Gastroesophageal sphincter (tissue), 4 donors: ENCODE results near the gene WDR86. TPM values are rescaled to one million over a fixed set of nuclear protein-coding genes. Genes with fewer than 3 reads are reported as not detected.
A peak's percentile ranks its signal among the peaks of the same experiment; 100 is the strongest.

Experiments used
- ATAC-seq: fragments of 150-250 bp; one replicate; pipeline ENCODE4 v1.9.1; 2016; ENCODE audit warnings: mild to moderate bottlenecking, moderate library complexity
- H3K27ac ChIP-seq, 4 donors: fragments of 200-600 bp; sonication (generic) in 3 of 4; 1 replicate in 3 of 4; 2 replicates in 1 of 4; pipeline ENCODE4 v1.5.1; 2016 to 2019
- H3K27me3 ChIP-seq: fragments of 200-600 bp; sonication (generic); one replicate; pipeline ENCODE4 v1.5.1; 2019
- H3K36me3 ChIP-seq, 2 donors: fragments of 200-600 bp; sonication (generic); one replicate each; pipeline ENCODE4 v1.5.1; 2019; ENCODE audit warnings: control low read depth in 1 of 2
- H3K4me1 ChIP-seq, 3 donors: fragments of 200-600 bp; sonication (generic); 1 replicate in 2 of 3; 2 replicates in 1 of 3; pipeline ENCODE4 v1.5.1; 2016 to 2019; ENCODE audit warnings: control low read depth in 2 of 3
- H3K4me3 ChIP-seq, 2 donors: fragments of 200-600 bp; sonication (generic); one replicate each; pipeline ENCODE4 v1.5.1; 2019; ENCODE audit warnings: mild to moderate bottlenecking in 1 of 2, moderate library complexity in 1 of 2
- H3K9me3 ChIP-seq, 3 donors: fragments of 200-600 bp; sonication (generic); one replicate each; pipeline ENCODE4 v1.5.1; 2017 to 2019; ENCODE audit warnings: control low read depth in 2 of 3
- EP300 ChIP-seq: sonication (generic); formaldehyde crosslinking; IDR thresholded peaks from one replicate; pipeline ENCODE4 v1.6.1; 2017; ENCODE audit warnings: antibody characterized with exemption, mild to moderate bottlenecking
- POLR2A ChIP-seq, 2 donors: fragments of 450-650 bp; IDR thresholded peaks; one replicate each; pipeline ENCODE4 v1.6.1; 2017; ENCODE audit warnings: antibody characterized with exemption in 2 of 2, mild to moderate bottlenecking in 2 of 2, moderate library complexity in 1 of 2
- POLR2AphosphoS5 ChIP-seq: sonication (generic); formaldehyde crosslinking; IDR thresholded peaks from one replicate; pipeline ENCODE4 v1.6.1; 2017; ENCODE audit warnings: antibody characterized with exemption
- WGBS, 2 donors: methylation state at CpG; one replicate each; pipeline ENCODE4 v1.1.5; 2018; ENCODE audit warnings: low coverage in 1 of 2; 5-methylcytosine and 5-hydroxymethylcytosine counted together
- total RNA-seq, 4 donors: library from RNA; depleted of rRNA; stranded (reverse); fragments of >200 nt; gene quantifications; one replicate each; pipeline ENCODE4 v1.1.0, GENCODE V29; 2016
- TF ChIP-seq, protein P1 (sequence below), 4 experiments: fragments of 200-600 bp in 2 of 4; fragments of 450-650 bp in 2 of 4; sonication (generic) in 1 of 4; IDR thresholded peaks; one replicate each; pipeline ENCODE4 v1.5.1; 2017 to 2019; ENCODE audit warnings: antibody characterized with exemption in 4 of 4, mild to moderate bottlenecking in 2 of 4, moderate library complexity in 2 of 4

The WDR86 gene
- total RNA-seq, 4 donors from 2014 or later: 2.6 to 8.2 (median 5.9) TPM

DNA sequence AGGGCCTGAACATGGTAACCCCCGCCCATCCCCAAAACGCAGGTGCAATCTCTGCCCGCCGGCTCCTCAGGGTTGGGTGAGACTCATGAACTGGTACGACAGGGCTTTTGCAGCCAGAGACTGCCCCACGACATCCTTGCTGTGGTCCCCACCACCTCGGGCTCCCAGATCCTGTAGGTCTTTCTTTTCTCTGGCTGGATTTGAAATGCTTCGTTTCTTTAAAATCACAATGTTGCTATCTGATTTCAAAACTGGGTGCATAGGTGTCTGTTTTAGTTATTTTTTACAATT, 21.9 kb downstream of the WDR86 start:
- Histone ChIP-seq H3K27me3 (peaks cover 32% of the 10 kb centered on the region), H3K36me3 (no peaks in the 10 kb centered on the region), H3K27ac (no peak overlapping the region), H3K4me1 (no peaks in the 10 kb centered on the region), H3K4me3 (no peak overlapping the region), H3K9me3 (no peaks in the 10 kb centered on the region)
- no peak for ATAC-seq
- TF ChIP-seq, protein P1, sequence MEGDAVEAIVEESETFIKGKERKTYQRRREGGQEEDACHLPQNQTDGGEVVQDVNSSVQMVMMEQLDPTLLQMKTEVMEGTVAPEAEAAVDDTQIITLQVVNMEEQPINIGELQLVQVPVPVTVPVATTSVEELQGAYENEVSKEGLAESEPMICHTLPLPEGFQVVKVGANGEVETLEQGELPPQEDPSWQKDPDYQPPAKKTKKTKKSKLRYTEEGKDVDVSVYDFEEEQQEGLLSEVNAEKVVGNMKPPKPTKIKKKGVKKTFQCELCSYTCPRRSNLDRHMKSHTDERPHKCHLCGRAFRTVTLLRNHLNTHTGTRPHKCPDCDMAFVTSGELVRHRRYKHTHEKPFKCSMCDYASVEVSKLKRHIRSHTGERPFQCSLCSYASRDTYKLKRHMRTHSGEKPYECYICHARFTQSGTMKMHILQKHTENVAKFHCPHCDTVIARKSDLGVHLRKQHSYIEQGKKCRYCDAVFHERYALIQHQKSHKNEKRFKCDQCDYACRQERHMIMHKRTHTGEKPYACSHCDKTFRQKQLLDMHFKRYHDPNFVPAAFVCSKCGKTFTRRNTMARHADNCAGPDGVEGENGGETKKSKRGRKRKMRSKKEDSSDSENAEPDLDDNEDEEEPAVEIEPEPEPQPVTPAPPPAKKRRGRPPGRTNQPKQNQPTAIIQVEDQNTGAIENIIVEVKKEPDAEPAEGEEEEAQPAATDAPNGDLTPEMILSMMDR (IDR thresholded peaks at IDR 0.05): no peak
- TF ChIP-seq EP300: no peak
- no peak for TF ChIP-seq POLR2A (IDR thresholded peaks at IDR 0.05)
- no peak for TF ChIP-seq POLR2AphosphoS5
- WGBS, 2 donors: 92 to 100% methylated on average over 1 to 3 of the region's 8 CpGs

DNA sequence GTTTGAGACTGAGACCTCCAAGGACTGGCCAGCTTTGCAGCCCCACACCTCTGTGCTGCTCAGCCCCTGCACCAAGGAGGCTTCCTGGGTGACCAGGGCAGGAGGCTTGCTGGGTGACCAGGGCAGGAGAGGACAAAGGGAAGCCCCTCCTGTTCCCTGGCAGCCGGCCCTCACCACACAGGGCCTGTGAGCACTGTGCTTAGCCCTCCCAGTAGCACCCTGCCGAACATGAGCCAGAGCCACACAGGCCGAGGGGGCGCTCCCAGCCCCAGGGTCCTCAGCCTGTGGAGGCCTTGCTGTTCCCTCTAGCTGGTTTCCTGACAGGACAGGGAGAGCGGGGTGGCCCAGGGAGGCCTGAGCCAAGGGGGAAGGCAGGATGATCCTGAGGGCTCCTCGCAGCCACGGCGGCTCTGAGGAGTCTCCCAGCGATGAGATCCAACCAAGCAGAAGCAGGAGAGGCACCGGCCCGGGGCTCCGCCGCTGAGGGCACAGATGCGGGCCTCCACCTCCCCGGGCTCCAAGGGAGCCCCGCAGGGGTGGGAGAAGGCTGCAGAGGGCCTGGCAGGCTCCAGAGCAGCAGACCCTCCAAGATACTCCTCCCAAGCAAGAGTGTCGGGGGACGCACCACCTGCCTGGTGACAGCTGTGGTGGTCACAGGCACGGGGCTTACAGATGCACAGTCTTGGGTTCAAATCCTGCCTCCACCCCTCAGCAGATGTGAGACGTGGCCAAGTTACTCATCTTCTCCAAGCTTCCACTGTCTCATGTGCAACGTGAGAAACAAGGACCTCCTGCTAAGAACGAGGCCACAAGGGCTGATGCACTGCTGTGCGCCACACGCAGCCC, 22.5 kb downstream of the WDR86 start:
- no peak overlapping the region for H3K4me3 ChIP-seq
- peaks cover 0 to 2% (median 0%) of the 10 kb centered on the region in 3 donors for H3K4me1 ChIP-seq
- H3K9me3 ChIP-seq: no peaks in the 10 kb centered on the region
- H3K27ac ChIP-seq: no peak overlapping the region
- H3K36me3 ChIP-seq: no peaks in the 10 kb centered on the region
- peaks cover 35% of the 10 kb centered on the region for H3K27me3 ChIP-seq
- TF ChIP-seq POLR2A (IDR thresholded peaks at IDR 0.05) (no peak), POLR2AphosphoS5 (no peak), EP300 (no peak)
- TF ChIP-seq, protein P1 (IDR thresholded peaks at IDR 0.05): no peak
- ATAC-seq: peak; percentile 3
- 88 to 100% methylated on average over 2 to 9 of the region's 24 CpGs for WGBS, 2 donors

DNA sequence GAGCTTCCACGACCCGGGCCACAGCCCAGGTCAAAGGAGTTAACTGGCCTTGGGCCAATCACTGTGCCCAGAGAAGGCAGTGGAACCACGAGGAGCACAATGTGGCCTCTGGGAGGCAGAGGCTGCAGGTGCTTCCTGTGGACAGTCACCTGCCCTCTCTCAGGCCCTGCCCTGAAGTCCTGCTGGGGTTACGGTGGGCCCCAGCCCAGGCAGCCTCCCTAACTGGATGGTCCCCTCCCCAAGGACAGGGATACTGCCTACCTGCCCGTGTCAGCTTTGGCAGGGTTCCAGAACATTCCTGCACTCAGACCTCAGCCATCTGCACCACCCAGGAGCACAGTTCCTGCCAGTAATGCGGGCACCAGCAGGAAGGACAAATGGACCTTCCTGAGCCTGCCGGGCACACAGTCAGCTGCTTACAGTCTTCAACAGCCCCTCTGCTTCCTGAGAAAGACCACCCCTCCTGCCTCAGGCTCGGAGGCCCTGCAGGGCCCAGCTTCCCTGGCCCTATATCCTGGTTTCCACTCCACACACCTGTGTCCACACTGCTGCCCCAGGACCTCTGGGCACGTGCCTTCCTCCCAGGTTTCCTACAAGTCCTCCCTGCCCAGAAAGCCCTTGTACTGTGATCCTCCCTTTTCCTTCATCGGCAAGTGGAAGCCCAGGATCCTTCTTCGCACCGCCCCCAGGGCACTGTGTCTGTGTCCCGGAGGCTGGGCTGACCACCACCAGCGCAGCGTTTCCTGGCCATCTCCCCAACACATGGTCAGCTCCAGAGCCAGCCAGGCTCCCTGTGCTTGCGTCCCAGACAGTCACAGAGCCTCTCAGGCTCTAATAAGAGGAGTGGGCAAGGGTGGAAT, 23.3 kb downstream of the WDR86 start:
- TF ChIP-seq POLR2A (IDR thresholded peaks at IDR 0.05) (no peak), POLR2AphosphoS5 (no peak), EP300 (no peak)
- TF ChIP-seq, protein P1 (IDR thresholded peaks at IDR 0.05): no peak
- no peak overlapping the region for H3K27ac ChIP-seq
- no peak overlapping the region for H3K4me3 ChIP-seq
- no peaks in the 10 kb centered on the region for H3K9me3 ChIP-seq
- ATAC-seq: peak; percentile 2
- peaks cover 0 to 11% (median 5%) of the 10 kb centered on the region in 3 donors for H3K4me1 ChIP-seq
- peaks cover 44% of the 10 kb centered on the region for H3K27me3 ChIP-seq
- WGBS, 2 donors: 60 to 94% methylated on average over 1 to 3 of the region's 16 CpGs
- no peaks in the 10 kb centered on the region for H3K36me3 ChIP-seq

DNA sequence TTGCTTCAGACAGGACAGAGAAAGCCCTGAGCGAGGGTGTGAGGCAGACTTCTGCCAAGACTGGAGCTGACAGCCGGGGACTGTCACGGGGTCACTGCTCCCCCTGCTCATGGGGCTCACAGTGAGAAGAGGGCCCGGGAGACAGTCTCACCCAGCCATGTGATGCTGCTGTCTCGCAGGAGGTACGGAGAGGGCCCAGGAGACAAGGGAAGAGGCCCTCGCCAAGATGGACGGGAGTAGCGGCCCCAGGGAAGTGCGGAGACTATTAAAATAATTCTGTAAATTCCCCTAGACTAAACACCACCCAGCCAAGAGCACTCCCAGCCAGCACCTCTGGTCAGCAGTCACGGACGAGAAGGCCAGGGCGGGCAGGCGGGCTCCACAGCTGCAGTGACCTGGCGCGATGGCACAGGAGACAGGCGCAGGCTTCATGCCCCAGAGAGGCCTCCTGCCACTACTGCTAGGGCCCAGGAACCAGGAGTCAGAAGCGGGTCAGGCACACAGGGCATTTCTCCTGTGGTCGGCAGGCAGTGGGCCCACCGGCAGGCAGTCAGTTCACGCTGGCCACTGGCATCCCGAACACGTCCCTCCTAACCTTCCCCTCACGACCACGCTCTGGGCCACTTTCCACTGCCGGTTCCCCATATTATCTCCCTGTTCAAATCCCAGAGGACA, 24.1 kb downstream of the WDR86 start:
- ATAC-seq: no peak
- 29 to 83% methylated on average over 9 to 16 of the region's 26 CpGs for WGBS, 2 donors

More for the DNA sequence above, 24.1 kb downstream of the WDR86 start:
- H3K4me3 ChIP-seq: no peak overlapping the region
- H3K9me3 ChIP-seq: no peaks in the 10 kb centered on the region
- H3K27ac ChIP-seq: no peak overlapping the region
- H3K27me3 ChIP-seq: peaks cover 52% of the 10 kb centered on the region
- no peaks in the 10 kb centered on the region for H3K36me3 ChIP-seq
- TF ChIP-seq POLR2AphosphoS5: no peak
- TF ChIP-seq EP300: no peak
- TF ChIP-seq, protein P1 (IDR thresholded peaks at IDR 0.05): no peak
- TF ChIP-seq POLR2A (IDR thresholded peaks at IDR 0.05): no peak
- peaks cover 0 to 19% (median 9%) of the 10 kb centered on the region in 3 donors for H3K4me1 ChIP-seq
